ENCODE results near the gene TEKT1.
"Not testable (repeated sequence)": the region's sequence is repeated elsewhere in the genome, so short reads cannot be mapped to it uniquely, and the experiment has no call there.

TEKT1 gene

DNA sequence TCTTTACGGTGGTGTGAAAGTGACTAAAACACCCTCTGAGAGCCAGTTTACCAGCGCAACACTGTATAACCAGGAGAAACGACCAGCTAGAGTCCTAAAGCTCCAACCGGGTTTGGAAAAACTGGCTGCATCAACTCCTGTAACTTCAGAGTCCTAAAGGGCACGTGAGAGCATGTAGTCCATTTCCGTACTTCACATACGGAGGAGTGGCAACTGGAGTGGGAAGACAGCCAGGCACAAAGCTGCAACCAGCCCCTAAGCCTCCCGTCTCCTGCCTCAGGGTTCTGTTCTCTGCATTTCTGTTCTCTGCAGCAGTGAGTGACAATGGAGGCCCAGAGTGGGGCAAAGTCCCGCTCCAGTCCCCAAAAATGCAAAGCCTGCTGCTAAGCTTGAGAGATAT lies 19.2 kb downstream of the TEKT1 start:
- DNase-seq = no peak

DNA sequence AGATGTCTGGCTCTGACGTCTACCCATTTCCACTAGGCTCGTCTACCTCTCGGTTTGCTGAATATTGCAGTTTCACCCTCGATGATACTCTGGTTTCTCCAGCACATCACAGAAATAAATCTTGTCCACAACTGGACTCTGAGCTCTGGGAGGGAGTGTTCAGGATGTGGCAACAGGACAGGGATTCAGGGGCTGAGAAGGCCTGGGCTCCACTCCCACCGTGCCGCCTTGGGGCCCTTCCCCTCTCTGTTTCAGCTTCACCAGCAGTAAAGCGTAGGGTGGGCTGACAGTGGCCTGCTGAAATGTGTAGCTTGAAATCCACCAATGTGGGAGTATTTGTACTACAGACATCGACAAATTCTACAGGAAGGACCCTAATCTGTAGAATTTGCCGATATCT lies 20.0 kb downstream of the TEKT1 start:
- no peak for DNase-seq

DNA sequence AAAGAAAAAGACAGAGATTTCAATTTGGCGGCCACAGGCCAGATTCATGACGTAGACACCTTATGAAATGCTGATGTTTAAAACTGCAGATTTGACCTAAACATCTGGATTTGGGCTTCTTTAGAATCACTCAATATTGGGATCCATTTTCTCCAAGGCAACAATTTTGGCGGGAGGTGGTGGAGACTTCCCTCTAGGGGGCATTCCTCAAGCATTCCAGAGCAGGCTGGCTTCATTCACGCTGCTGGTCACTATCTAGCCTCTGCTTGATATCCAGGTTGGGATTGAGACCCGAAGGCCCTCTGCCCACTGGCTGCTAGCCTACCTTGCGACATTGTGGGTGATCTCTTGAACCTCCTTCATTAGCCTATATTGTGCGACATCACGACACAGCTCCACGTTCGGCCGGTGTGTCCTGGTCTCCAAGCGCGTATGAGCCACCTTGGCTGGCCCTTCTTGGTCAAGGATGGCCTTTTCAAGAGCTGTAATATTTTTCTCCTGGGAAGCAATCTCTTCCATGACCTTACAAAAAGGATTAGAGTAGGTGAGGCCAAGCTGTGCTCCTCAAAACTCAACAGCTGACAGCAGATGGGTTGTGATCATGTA lies 31.0 kb downstream of the TEKT1 start:
- DNase-seq = no peak

DNA sequence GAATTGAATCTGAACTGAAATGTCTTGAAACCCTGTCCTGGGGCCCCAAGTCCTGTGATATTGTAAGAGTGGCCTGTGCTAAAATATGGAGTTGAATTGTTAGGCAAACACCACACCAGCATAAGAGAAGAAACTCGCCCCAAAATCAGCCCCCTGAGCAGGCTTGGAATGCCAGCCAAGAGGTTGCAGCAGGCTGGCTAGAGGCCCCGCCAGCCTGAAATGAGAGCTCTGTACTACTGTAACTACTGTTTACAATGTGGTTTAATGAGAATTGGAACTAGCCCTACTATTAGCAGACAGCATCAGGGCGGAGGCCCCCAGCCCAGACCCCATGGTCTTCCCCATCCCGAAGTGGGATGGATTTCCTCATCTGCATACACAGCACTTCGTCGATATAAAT lies 31.8 kb downstream of the TEKT1 start:
- no peak for DNase-seq

DNA sequence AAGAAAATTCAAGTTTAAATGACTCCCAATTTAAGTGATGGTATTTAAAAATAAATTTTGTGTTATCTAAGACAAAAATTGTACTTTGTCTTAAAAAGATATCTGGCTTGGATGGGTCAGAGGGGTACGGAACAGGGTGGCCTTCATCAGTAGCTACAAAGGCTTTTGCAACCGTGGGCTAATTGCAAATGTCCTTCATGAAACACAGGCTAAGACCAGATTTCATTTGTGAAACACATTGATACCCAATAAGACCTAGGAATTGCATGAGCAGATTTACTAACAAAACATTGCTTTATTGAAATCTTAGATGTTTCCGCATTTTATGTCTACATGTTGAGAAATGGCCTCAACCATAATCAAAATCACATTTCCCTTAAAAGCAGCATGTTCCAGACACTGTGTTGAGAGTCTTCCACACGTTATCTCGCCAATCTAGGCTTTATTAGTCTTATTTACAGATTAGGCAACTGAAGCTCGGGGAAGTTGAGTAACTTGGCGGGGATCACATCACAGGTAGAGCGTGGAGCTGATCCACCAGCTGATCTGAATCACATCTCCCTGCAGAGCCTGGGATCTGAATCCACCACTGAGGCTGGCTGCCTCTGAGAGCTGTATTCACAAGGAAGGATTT lies 33.7 kb downstream of the TEKT1 start:
- DNase-seq = no peak

DNA sequence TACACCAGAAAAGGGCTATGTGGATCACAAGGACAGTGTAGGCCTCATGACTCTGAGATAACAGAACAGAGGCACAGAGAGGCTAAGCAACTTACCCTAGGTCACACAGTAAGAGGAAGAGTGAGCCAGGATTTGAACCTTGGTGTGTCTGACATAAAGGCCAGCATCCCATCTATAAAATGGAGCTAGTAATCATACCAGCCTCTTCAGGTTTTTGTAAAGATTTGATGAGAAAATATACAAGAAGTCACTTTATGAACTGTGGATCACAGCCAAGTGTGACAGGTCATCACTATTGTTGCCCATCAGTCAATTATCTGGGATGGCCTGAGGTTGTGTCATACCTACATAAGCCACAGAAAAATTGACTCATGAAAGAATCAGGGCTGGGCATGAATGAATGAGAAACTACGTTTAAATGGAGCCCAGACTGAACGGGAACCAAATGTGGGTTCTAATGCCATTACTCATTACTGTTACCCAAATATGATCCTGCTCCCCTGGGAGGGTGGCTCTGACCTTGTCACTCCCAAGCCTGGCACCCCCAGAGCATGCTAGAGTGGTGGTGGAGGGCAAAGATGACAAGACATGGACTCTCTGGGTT lies 34.5 kb downstream of the TEKT1 start:
- no peak for DNase-seq

DNA sequence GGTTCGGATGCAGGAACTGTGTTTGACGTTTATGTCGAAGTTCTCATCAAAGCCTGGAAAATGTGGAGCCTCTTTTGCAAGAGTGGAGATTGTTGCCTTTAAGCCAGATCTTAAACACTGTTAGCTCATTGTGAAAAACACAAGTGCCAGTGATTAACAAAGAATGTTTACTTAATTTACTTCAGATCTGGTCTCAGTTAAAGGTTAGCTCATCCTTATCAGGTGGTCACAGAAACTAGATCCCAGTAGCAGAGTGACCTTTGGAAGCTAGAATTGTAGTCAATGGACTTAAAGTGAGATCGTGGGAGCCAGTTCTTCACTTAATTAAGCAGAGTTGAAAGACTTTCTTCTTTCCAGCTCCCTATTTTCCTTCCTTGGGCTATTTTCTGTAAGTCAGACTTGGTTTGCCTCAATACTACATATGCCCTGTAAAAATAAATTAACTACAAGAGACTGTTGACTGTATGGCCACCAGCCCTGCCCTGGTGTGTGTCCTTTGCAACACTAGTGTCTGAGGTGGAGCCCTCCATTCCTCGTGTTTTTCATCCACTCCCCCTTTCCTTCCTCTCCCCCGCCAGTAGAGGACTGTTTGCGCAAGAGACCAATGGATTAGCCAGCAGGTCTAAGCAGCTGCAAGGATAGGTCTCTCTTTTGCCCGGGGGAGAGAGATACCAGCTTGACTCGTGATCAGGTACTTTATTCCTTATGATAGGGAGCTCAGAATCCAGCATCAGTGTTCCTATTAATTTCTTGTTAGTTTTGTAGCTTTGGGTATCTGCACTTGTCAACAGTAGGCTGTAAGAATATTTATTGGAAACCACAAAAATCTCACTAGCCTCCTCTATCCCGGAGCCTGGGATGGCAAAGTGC lies 35.3 kb downstream of the TEKT1 start:
- no peak for DNase-seq

DNA sequence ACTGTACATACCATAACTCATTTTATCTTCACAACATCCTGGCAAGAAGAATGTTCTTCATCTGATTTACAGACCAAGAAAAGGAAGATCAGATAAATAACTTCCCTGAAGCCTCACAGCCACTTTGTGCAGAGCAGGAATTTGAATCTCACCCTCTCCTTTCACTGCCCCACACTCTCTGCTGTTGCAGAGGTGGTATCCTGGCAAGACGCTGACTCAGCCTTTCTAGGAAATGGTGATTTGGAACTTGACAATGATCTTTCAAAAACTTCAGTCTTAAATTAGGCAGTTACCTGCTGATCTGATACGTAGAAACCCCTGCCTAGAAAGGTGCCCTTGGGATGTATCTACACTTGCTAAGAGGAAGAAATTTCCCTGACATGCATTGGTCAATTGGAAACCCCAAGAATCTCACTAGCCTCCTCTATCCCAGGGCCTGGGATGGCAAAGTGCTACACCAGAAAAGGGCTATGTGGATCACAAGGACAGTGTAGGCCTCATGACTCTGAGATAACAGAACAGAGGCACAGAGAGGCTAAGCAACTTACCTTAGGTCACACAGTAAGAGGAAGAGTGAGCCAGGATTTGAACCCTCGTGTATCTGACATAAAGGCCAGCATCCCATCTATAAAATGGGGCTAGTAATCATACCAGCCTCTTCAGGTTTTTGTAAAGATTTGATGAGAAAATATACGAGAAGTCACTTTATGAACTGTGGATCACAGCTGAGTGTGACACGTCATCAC lies 37.6 kb downstream of the TEKT1 start:
- no peak for DNase-seq

DNA sequence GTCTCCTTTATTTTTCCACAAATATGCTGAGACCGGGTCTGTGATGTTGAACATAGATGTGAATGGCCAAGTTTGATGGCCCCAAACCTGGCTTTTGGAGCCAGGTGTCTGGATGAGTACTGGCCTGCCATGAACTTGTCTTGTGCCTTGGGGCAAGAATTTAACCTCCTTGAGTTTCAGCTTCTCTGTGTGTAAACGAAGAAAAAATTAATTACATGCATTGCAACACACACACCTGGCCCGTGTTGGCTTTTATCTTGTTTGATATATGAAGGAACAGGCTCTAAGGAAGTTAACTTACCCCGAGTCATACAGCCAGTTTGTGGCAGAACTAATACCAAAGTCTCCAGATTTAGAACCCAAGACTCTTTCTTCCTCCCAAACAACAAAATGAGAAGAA lies 42.4 kb downstream of the TEKT1 start:
- no peak for DNase-seq

DNA sequence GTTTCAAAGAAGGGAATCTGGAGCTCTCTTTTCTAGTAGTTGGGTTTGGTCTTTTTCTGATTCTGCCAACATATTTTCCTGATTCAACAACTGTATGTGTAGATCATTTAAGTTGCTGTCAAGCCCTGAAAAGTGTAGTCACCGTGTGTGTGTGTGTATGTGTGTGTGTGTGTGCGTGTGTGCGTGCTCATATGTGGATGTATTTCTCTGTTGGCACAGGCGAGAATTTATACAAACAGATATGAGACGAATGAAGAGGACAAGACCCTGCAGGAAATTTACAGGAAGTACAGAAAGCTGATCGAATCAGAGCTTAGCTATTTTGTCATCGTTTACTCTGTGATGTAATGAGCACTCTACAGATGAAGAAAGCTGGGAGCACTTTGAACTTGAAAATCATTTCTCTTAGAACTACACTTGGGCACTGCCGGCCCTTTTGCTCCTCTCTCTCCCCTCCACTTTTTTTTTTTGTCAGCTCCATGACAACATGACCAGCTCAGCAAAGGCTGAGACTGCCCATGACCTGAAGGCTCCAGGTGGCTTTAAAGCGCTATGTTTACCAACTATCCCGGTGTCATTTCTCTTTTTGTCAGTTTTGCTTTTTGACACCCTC lies 44.3 kb downstream of the TEKT1 start:
- no peak for DNase-seq

DNA sequence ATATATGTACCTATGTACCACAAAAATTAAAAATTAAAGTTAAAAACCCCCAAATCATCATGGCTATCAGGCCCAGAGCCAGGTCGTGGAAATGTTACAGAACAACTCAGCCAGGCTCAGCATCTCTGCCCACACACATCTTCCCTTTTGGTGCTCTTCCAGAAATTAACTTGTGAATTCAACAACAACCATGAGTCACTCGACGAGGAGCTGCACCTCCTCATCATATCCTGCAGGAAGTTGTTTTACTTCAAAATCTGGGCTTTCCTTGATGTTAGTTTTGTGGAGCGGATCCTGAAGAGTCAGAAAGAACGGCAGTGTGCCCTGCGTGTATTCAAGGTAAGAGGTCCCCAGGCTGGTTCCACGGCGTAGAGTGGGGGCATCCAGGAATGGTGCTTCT lies 44.9 kb downstream of the TEKT1 start:
- DNase-seq = no peak

DNA sequence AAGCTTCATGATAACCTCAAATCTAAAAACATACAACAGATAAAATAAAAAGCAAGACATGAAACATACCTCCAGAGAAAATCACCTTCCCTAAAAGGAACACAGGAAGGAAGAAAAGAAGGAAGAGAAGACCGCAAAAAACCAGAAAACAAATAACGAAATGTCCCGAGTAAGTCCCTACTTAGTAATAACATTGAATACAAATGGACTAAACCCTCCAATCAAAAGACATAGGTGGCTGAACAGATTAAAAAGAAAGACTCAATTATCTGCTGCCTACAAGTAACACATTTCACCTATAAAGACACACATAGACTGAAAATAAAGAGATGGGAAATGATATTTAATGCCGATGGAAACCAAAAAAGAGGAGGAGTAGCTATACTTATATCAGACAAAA lies 49.3 kb downstream of the TEKT1 start:
- DNase-seq = no peak

DNA sequence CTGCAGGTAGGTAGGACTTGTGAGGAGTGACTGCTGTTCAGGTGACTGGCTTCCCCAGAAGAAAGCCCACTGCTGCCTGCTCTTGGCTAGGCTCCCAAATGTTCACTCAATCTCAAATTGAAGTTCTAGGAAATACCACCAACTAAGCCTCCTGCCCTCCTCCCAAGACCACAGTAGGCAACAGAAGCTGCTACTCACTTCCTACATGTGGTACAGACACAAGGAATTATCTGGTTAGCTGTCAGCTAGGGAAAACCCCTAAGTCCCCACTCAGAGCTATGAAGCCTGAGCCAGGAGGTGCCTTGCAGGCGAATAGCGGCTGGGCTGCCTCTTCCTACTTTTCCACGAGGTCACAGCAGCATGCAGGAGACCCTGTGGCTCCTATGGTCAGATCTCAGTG lies 50.6 kb downstream of the TEKT1 start:
- DNase-seq = no peak

DNA sequence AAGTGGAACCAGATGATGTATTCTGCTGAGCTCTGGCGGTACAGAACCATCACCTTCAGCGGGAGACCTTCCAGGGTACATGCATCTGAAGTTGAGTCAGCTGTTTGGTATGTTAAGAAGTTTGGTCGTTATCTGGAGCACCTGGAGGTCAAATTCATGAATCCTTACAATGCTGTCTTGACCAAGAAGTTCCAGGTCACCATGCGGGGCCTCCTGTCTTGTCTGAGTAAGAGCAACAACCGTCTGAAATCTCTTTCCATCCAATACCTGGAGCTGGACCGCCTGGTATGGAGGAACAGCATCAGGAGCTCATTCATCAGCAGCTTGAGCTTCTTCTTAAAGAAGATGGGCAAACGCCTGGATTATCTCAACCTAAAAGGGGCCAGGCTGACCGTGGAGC lies 51.5 kb downstream of the TEKT1 start:
- DNase-seq = no peak

DNA sequence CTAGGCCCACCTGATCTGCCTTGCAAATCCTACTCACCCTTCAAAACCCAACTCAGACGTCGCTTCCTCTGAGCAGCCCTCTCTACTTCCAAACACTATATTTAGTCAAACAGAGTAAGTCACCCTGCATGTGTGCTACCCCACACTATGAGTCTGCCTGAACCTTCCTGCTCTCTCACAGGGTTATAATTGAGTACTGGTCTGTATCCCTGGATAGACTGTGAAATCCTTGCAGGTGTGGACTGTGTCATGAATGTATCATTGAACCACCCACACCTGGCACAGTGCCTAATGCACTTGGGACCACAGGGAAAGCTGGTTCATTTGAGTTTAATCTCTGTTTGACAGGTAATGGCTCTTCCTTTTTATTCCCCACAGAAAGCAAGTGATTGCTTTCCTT lies 52.1 kb downstream of the TEKT1 start:
- no peak for DNase-seq

DNA sequence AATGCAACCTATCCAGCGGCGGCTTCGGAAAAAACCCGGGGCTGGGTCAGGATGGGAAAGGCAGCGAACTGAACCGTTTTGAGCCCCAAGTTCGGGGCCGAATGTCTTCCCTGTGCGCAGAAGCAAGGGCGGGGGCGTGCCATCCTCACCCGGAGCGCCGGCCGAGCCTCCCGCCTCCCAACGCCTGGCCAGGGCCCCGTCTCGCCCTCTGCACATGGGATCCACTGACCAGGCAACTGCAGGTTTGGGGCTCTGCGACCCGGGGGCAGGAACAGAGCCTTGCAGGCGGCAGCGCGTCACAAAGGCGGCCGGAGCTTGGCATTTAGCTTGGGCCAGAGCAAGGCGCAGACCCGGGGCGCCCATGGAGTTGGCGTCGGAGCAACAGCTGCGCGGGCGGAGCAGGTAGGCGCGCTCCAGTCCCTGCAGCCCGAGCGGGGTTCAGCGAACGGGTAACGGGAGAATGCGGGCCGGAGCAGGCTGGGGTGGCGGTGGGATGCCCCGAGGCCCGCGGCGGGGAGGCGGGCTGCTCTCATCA lies 55.6 kb downstream of the TEKT1 start, which contains the start of gene FBXO39:
TSS of gene FBXO39 (plus strand) at position 345 of the 535 bp plus-strand sequence. CDS start 3,654 bp downstream, outside the sequence.
- no peak for DNase-seq

DNA sequence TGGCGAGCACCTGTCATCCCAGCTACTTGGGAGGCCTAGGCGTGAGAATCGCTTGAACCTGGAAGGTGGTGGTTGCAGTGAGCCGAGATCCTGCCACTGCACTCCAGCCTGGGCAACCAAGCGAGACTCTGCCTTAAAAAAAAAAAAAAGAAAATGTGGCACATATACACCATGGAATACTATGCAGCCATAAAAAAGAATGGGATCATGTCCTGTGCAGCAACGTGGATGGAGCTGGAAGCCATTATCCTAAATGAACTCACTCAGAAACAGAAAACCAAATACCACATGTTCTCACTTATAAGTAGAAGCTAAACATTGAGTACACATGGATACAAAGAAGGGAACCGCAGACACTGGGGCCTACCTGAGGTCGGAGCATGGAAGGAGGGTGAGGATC lies 56.6 kb downstream of the TEKT1 start:
- not testable (repeated sequence) for DNase-seq

DNA sequence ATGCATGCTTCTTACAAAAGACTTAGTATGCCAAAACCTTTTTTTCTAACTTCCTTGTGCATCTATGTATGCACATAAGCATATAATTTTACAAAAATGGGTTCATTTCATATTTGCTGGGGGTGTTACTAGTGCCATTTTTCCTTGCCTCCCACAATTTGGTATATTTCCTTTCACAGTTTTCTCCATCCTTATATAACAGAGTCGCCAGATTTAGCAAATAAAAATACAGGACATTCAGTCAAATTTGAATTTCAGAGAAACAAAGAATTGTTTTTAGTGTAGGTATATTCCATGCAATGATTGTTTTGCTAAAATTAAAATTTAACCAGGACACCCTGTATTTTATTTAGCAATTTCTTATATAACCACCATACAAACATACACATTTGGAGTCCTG lies 59.5 kb downstream of the TEKT1 start:
- DNase-seq = no peak

DNA sequence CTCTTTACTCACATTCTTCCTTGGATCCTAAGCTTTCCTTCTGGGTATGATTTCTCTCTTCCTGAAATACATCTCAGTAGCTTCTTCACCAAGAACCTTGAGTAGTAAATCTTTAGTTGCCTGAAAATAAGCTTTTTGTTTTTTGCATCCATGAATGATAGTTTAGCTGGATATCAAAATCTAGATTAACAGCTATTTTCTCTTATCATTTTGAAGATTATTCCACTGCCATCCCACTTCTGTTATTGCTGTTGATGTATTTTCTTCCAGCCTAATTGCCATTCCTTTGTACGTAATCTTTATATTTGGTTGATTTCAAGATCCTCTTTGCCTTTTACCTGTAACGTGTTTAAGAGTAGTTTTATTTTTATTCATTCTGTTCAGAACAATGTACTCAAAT lies 63.1 kb downstream of the TEKT1 start:
- no peak for DNase-seq

DNA sequence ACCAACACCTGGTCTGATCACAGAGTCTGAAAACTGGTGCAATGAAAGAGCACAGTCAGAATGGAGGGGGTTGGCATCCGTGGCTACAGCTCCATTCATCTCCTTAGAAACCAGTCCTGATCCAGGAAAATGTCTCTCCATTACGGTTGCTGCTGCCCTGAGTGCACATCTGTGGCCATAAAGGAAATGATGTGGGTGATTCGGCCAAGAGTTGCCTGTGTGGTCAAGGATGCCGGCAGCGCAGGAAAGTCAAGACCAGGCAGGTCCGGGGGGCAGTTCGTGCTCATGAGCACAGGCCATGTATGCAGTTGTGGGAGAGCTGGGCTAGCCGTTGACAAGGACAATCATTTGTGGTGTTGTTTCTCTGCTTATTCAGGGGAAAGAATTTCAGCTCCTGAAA lies 69.8 kb downstream of the TEKT1 start:
- DNase-seq = no peak

DNA sequence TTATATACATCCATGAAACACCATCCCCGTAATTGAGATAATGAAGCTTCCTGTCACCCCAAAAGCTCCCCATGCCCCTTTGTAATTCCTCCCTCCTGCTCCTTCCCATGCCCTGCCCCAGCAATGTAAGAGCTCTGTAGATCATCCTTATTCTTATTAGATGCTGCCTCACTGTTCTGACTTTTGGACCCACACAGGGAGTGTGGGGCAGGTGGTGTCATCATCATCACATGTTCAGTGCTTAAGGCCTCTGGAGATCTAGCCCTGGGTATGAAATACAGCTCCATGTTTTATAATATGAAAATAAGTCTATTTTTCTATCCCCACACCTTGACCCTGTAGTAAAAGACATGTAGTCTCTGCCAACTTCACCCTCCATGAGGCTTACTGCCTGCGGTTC lies 73.8 kb downstream of the TEKT1 start:
- no peak for DNase-seq

DNA sequence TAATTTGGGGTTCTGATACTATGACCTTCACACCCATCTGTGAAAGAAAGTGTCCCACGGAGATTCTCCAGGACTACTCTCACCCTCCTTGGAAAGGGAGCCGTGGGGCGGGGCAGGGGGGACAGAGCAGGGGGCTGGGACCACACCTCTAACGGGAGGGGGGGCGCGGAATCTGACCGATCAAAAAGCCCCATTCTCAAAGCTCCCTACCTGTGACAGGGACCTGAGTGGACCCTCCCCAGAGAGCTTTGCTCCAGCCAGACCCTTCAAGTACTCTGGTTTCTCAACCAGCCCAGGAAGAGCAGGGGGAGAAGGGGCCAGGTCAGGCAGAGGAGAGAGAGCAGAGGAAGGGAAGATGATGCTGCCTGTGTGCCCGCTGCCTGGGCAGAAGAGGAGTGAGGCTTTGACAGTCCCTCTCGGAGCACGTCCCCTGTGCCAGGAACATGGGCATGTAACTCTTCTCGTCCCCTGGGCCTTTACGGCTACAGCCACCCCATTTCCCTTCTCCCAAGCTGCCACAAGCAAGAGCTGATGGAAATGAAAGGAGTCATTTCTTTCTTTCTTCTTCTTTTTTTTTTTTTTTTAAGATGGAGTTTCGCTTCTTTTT lies 75.0 kb downstream of the TEKT1 start:
- peak; percentile 12 for DNase-seq
